ENCODE measurements around the gene CDH16. TPM values are rescaled to one million over a fixed set of nuclear protein-coding genes. Genes with fewer than 3 reads are reported as not detected.

The CDH16 gene
- total and polyA plus RNA-seq, 2 donors (not counting 3 experiments of a cell fraction or from before 2014, with no cell fraction given): not detected

DNA sequence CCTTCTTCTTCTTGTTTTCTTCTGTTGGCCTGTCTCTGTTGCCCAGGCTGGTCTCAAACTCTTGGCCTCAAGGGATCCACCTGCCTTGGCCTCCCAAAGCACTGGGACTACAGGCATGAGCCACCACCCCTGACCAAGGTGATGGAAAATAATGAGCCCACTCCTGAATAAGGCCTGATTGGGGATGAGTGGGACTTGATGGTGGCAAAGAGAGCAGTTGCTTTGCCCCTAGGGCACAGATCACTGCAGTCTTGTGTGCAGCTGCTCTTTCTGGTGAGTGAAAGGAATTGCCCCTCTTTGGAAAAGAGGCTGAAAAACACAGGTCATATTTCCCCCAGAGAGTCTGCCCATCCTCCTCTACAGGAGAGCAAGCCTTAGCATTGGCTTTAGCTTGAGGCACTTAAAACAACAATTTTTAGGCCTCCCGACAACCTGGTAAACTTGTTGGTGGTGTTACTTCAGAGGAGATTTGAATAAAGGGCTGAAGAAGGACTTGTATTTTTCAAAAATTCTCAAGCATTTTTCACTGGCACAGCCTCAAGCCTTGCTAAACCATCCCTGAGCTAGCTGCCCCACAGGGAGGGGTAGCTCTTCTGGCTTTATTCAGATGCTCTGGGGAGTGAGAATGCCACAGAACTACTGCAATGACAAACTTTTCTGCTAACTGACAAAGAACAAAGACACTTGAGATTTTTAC, 44.5 kb downstream of the CDH16 start:
- Histone ChIP-seq H3K9me3 (replicated peaks; ENCODE audit: control insufficient read depth, insufficient read depth, low read length) (no peaks in the 10 kb centered on the region), H3K27me3 (ENCODE audit: control insufficient read depth in 2 of 2, insufficient read depth in 2 of 2, low read length in 2 of 2) (peaks cover 0 to 2% of the 10 kb centered on the region in 2 experiments), H3K4me2 (ENCODE audit: insufficient read depth, low read length) (no peak overlapping the region), H3K36me3 (ENCODE audit: control insufficient read depth in 2 of 2, extremely low read depth in 1 of 2, insufficient read depth in 2 of 2, low read length in 2 of 2) (no peaks in the 10 kb centered on the region), H3K27ac (ENCODE audit: insufficient read depth, low read depth, low read length) (no peak overlapping the region), H3K4me3 (replicated peaks in 1 of 3; ENCODE audit: insufficient read depth in 1 of 3, low read depth in 1 of 3, low read length in 3 of 3) (no peak overlapping the region), H2AFZ (ENCODE audit: low read depth, low read length) (no peak overlapping the region), H3K9ac (replicated peaks; ENCODE audit: extremely low read depth, insufficient read depth, low read length) (no peak overlapping the region), H3K79me2 (ENCODE audit: control insufficient read depth, insufficient read depth, low read length) (no peaks in the 10 kb centered on the region), H4K20me1 (replicated peaks; ENCODE audit: control insufficient read depth, extremely low read depth, insufficient read depth, low read length) (no peaks in the 10 kb centered on the region), H3K9me1 (replicated peaks; ENCODE audit: control insufficient read depth, extremely low read depth, insufficient read depth, low read length) (no peaks in the 10 kb centered on the region), H3K4me1 (ENCODE audit: control insufficient read depth, extremely low read depth, insufficient read depth, low read length) (peaks cover 12% of the 10 kb centered on the region)
- DNase-seq (ENCODE audit: low read depth, low spot score): no peak
- POLR2A ChIA-PET: interaction anchor here (0.7 kb wide), 1 partner anchor 44 kb away, joined by 7 read pairs; the partner anchor contains the start of gene NAE1
- TF ChIP-seq, protein P1, sequence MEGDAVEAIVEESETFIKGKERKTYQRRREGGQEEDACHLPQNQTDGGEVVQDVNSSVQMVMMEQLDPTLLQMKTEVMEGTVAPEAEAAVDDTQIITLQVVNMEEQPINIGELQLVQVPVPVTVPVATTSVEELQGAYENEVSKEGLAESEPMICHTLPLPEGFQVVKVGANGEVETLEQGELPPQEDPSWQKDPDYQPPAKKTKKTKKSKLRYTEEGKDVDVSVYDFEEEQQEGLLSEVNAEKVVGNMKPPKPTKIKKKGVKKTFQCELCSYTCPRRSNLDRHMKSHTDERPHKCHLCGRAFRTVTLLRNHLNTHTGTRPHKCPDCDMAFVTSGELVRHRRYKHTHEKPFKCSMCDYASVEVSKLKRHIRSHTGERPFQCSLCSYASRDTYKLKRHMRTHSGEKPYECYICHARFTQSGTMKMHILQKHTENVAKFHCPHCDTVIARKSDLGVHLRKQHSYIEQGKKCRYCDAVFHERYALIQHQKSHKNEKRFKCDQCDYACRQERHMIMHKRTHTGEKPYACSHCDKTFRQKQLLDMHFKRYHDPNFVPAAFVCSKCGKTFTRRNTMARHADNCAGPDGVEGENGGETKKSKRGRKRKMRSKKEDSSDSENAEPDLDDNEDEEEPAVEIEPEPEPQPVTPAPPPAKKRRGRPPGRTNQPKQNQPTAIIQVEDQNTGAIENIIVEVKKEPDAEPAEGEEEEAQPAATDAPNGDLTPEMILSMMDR (IDR thresholded peaks at IDR 0.05; ENCODE audit: extremely low read depth in 1 of 2, insufficient read depth in 1 of 2, low read depth in 1 of 2, low read length in 2 of 2): no peak
- TF ChIP-seq, protein P2, sequence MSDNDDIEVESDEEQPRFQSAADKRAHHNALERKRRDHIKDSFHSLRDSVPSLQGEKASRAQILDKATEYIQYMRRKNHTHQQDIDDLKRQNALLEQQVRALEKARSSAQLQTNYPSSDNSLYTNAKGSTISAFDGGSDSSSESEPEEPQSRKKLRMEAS (IDR thresholded peaks at IDR 0.05; ENCODE audit: insufficient read depth, insufficient read length): no peak
- no peak for TF ChIP-seq POLR2A (IDR thresholded peaks at IDR 0.05; ENCODE audit: low read depth, low read length)
- no peak for TF ChIP-seq GATA2 (IDR thresholded peaks at IDR 0.05; ENCODE audit: insufficient read depth, insufficient read length, low read depth, low read length)
- no peak for TF ChIP-seq JUN (IDR thresholded peaks at IDR 0.05; ENCODE audit: borderline replicate concordance, insufficient read depth, insufficient read length, low read depth)
- TF ChIP-seq FOS (IDR thresholded peaks at IDR 0.05; ENCODE audit: borderline replicate concordance, insufficient read depth, low read length): no peak
- no peak for TF ChIP-seq MYC (IDR thresholded peaks at IDR 0.05; ENCODE audit: low read depth, low read length)
- no peak for TF ChIP-seq POLR2AphosphoS5 (IDR thresholded peaks at IDR 0.05; ENCODE audit: insufficient read depth, low read depth, low read length)
- no peak for TF ChIP-seq EZH2 (IDR thresholded peaks at IDR 0.05; ENCODE audit: borderline replicate concordance, low read depth, low read length, severe bottlenecking)
- CTCF ChIA-PET: interaction anchor here (0.9 to 3.7 kb wide), 4 partner anchors 21 to 80 kb away, joined by 3 to 69 read pairs (median 10); partner anchors contain the start of gene NAE1
- no TSS peak for BruUV-seq (replicated peaks)
- dilution Hi-C loops (cut with MboI; ENCODE audit: extremely low pct_ligation_motif_present, low sequenced_read_pairs) (no loop called here), intact Hi-C loops (cut with micrococcal nuclease) (no loop called here)
- FAIRE-seq: peak; percentile 44
